HepG2 (cell line): ENCODE results near the gene CDC42EP5. TPM values are rescaled to one million over a fixed set of nuclear protein-coding genes. Genes with fewer than 3 reads are reported as not detected.
A peak's percentile ranks its signal among the peaks of the same experiment; 100 is the strongest.

Experiments
- E2F2 ChIP-seq: sonication (generic); formaldehyde crosslinking; IDR thresholded peaks from 2 replicates; pipeline ENCODE4 v1.4.0; 2020; ENCODE audit warnings: missing genetic modification reagents, borderline replicate concordance
- HNRNPLL ChIP-seq: fragments of 200-400 bp; formaldehyde crosslinking; IDR thresholded peaks from 2 replicates; pipeline ENCODE4 v1.6.1; 2017; ENCODE audit warnings: mild to moderate bottlenecking, low read depth, low read length; ENCODE audit not compliant: poor library complexity, severe bottlenecking
- JUNB ChIP-seq: sonication (generic); formaldehyde crosslinking; IDR thresholded peaks from 2 replicates; pipeline ENCODE4 v1.8.0; 2022; ENCODE audit warnings: missing genetic modification reagents, mild to moderate bottlenecking, borderline replicate concordance
- KDM6A ChIP-seq: IDR thresholded peaks from 2 replicates; pipeline ENCODE4 v1.6.1; 2016; ENCODE audit warnings: low read depth
- MEF2D ChIP-seq: sonication (generic); formaldehyde crosslinking; IDR thresholded peaks from 2 replicates; pipeline ENCODE4 v1.5.1; 2020; ENCODE audit warnings: mild to moderate bottlenecking, missing genetic modification reagents
- MXI1 ChIP-seq: IDR thresholded peaks from 3 replicates; pipeline ENCODE4 v1.6.1; 2012; ENCODE audit warnings: low read depth, low read length, inconsistent platforms, borderline replicate concordance
- NCOA2 ChIP-seq: sonication (generic); formaldehyde crosslinking; IDR thresholded peaks from 2 replicates; pipeline ENCODE4 v1.8.0; 2022; ENCODE audit warnings: inconsistent platforms
- RBM39 ChIP-seq: fragments of 200-400 bp; formaldehyde crosslinking; IDR thresholded peaks from one replicate; pipeline ENCODE4 v1.6.1; 2018; ENCODE audit warnings: antibody characterized with exemption, mild to moderate bottlenecking, low read depth, low read length; ENCODE audit not compliant: poor library complexity, severe bottlenecking
- SKI ChIP-seq: fragments of 450-650 bp; IDR thresholded peaks from one replicate; pipeline ENCODE4 v1.6.1; 2018; ENCODE audit warnings: mild to moderate bottlenecking; ENCODE audit not compliant: partially characterized antibody
- ZBTB7A ChIP-seq: sonication (generic); formaldehyde crosslinking; IDR thresholded peaks from 2 replicates; pipeline ENCODE4 v1.8.0; 2022; ENCODE audit warnings: mild to moderate bottlenecking, missing genetic modification reagents
- ZNF350 ChIP-seq: sonication (generic); formaldehyde crosslinking; IDR thresholded peaks from 2 replicates; pipeline ENCODE4 v1.4.0; 2020; ENCODE audit warnings: mild to moderate bottlenecking, low read depth, missing genetic modification reagents, borderline replicate concordance
- ZNF512 ChIP-seq: sonication (generic); formaldehyde crosslinking; IDR thresholded peaks from 2 replicates; pipeline ENCODE4 v1.4.0; 2020; ENCODE audit warnings: mild to moderate bottlenecking, missing genetic modification reagents
- ZNF766 ChIP-seq: sonication (generic); formaldehyde crosslinking; IDR thresholded peaks from 2 replicates; pipeline ENCODE4 v1.5.0; 2020; ENCODE audit warnings: missing genetic modification reagents, borderline replicate concordance
- polyA plus RNA-seq, 8 experiments: library from polyadenylated mRNA; depleted of rRNA in 3 of 8; stranded (reverse) in 7 of 8; unstranded in 1 of 8; fragments of >200 nt; fragmentation: Illumina TruSeq in 4 of 8; extraction: Trizol in 4 of 8; gene quantifications; 2 replicates each; pipeline versions ENCODE4 v1.2.1 to v1.2.3, GENCODE V29; 2011 to 2016; ENCODE audit warnings: low read depth in 4 of 8, missing spikeins in 1 of 8, mixed read lengths in 1 of 8; ENCODE audit not compliant: insufficient read depth in 1 of 8
- total RNA-seq, 5 experiments: library from RNA; depleted of rRNA; stranded (reverse); fragments of >200 nt; fragmentation: Illumina TruSeq; extraction: Trizol; gene quantifications; 2 replicates each; pipeline ENCODE4 v1.2.3, GENCODE V29; 2016; ENCODE audit warnings: low read depth in 1 of 5
- TF ChIP-seq, protein P1 (sequence below): sonication (generic); formaldehyde crosslinking; IDR thresholded peaks from 2 replicates; pipeline ENCODE4 v1.4.0; 2020; ENCODE audit warnings: missing genetic modification reagents
- TF ChIP-seq, protein P2 (sequence below): sonication (generic); formaldehyde crosslinking; conservative IDR thresholded peaks from 2 replicates; pipeline ENCODE4 v1.4.0; 2020; ENCODE audit warnings: missing genetic modification reagents
- TF ChIP-seq, protein P3 (sequence below): sonication (generic); formaldehyde crosslinking; IDR thresholded peaks from 2 replicates; pipeline ENCODE4 v1.5.1; 2020; ENCODE audit warnings: mild to moderate bottlenecking, moderate library complexity, missing genetic modification reagents
- TF ChIP-seq, protein P4 (sequence below): sonication (generic); formaldehyde crosslinking; IDR thresholded peaks from 2 replicates; pipeline ENCODE4; 2020; ENCODE audit warnings: missing genetic modification reagents, mild to moderate bottlenecking, borderline replicate concordance

The CDC42EP5 gene
- total and polyA plus RNA-seq, 2 of the 13 experiments (the other 11 are each of a cell fraction or from before 2014, with no cell fraction given) = 0.41 to 1.6 TPM

DNA sequence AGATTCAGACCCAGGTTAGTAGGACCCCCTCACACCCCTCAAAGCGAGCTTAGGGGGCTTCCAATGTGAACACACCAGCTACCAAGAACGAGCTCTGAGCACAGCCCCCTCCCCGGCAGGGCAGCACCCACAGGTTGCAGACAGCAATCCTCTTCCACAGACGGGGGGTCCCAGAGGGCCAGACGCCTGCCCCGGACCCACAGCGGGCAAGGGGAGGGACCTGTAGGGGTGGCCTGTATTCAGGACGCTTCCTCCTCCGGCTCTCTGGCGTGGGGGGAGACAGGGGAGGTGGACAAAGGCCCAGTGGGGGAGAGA lies 53.1 kb downstream of the CDC42EP5 start (continued):
- TF ChIP-seq MXI1 = 0 out of 3 replicates have a peak, but pooled peaks have one; percentile 17
- TF ChIP-seq HNRNPLL = peak; percentile 55
- TF ChIP-seq, protein P1, sequence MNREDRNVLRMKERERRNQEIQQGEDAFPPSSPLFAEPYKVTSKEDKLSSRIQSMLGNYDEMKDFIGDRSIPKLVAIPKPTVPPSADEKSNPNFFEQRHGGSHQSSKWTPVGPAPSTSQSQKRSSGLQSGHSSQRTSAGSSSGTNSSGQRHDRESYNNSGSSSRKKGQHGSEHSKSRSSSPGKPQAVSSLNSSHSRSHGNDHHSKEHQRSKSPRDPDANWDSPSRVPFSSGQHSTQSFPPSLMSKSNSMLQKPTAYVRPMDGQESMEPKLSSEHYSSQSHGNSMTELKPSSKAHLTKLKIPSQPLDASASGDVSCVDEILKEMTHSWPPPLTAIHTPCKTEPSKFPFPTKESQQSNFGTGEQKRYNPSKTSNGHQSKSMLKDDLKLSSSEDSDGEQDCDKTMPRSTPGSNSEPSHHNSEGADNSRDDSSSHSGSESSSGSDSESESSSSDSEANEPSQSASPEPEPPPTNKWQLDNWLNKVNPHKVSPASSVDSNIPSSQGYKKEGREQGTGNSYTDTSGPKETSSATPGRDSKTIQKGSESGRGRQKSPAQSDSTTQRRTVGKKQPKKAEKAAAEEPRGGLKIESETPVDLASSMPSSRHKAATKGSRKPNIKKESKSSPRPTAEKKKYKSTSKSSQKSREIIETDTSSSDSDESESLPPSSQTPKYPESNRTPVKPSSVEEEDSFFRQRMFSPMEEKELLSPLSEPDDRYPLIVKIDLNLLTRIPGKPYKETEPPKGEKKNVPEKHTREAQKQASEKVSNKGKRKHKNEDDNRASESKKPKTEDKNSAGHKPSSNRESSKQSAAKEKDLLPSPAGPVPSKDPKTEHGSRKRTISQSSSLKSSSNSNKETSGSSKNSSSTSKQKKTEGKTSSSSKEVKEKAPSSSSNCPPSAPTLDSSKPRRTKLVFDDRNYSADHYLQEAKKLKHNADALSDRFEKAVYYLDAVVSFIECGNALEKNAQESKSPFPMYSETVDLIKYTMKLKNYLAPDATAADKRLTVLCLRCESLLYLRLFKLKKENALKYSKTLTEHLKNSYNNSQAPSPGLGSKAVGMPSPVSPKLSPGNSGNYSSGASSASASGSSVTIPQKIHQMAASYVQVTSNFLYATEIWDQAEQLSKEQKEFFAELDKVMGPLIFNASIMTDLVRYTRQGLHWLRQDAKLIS (CRISPR knock-in tag) = no peak
- no peak for TF ChIP-seq RBM39
- TF ChIP-seq, protein P2, sequence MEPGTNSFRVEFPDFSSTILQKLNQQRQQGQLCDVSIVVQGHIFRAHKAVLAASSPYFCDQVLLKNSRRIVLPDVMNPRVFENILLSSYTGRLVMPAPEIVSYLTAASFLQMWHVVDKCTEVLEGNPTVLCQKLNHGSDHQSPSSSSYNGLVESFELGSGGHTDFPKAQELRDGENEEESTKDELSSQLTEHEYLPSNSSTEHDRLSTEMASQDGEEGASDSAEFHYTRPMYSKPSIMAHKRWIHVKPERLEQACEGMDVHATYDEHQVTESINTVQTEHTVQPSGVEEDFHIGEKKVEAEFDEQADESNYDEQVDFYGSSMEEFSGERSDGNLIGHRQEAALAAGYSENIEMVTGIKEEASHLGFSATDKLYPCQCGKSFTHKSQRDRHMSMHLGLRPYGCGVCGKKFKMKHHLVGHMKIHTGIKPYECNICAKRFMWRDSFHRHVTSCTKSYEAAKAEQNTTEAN = no peak
- TF ChIP-seq ZNF766 (CRISPR knock-in tag) = no peak
- TF ChIP-seq KDM6A (CRISPR knock-in tag) = no peak
- TF ChIP-seq, protein P3, sequence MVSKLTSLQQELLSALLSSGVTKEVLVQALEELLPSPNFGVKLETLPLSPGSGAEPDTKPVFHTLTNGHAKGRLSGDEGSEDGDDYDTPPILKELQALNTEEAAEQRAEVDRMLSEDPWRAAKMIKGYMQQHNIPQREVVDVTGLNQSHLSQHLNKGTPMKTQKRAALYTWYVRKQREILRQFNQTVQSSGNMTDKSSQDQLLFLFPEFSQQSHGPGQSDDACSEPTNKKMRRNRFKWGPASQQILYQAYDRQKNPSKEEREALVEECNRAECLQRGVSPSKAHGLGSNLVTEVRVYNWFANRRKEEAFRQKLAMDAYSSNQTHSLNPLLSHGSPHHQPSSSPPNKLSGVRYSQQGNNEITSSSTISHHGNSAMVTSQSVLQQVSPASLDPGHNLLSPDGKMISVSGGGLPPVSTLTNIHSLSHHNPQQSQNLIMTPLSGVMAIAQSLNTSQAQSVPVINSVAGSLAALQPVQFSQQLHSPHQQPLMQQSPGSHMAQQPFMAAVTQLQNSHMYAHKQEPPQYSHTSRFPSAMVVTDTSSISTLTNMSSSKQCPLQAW (CRISPR knock-in tag) = no peak
- peak; percentile 11 for TF ChIP-seq SKI
- TF ChIP-seq, protein P4, sequence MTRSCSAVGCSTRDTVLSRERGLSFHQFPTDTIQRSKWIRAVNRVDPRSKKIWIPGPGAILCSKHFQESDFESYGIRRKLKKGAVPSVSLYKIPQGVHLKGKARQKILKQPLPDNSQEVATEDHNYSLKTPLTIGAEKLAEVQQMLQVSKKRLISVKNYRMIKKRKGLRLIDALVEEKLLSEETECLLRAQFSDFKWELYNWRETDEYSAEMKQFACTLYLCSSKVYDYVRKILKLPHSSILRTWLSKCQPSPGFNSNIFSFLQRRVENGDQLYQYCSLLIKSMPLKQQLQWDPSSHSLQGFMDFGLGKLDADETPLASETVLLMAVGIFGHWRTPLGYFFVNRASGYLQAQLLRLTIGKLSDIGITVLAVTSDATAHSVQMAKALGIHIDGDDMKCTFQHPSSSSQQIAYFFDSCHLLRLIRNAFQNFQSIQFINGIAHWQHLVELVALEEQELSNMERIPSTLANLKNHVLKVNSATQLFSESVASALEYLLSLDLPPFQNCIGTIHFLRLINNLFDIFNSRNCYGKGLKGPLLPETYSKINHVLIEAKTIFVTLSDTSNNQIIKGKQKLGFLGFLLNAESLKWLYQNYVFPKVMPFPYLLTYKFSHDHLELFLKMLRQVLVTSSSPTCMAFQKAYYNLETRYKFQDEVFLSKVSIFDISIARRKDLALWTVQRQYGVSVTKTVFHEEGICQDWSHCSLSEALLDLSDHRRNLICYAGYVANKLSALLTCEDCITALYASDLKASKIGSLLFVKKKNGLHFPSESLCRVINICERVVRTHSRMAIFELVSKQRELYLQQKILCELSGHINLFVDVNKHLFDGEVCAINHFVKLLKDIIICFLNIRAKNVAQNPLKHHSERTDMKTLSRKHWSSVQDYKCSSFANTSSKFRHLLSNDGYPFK (CRISPR knock-in tag) = no peak
- TF ChIP-seq ZNF512 (CRISPR knock-in tag) = no peak
- TF ChIP-seq NCOA2 (CRISPR knock-in tag) = no peak
- no peak for TF ChIP-seq JUNB (CRISPR knock-in tag)
- TF ChIP-seq E2F2 (CRISPR knock-in tag) = no peak
- TF ChIP-seq ZBTB7A (CRISPR knock-in tag) = no peak
- TF ChIP-seq ZNF350 (CRISPR knock-in tag) = 0 out of 2 replicates have a peak, but pooled peaks have one; percentile 19
- TF ChIP-seq MEF2D (CRISPR knock-in tag) = no peak
